GM23338 (cell line): ENCODE measurements around the gene KIF9.
A peak's percentile ranks its signal among the peaks of the same experiment; 100 is the strongest.

Experiments used
- CREB1 ChIP-seq: fragments of 250-450 bp; sonication (Bioruptor Pico); IDR thresholded peaks from 2 replicates; pipeline ENCODE4 v1.5.0; 2020; ENCODE audit warnings: low read depth, mild to moderate bottlenecking, moderate library complexity
- EZH2 ChIP-seq: fragments of 200-600 bp; sonication (generic); IDR thresholded peaks from one replicate; pipeline ENCODE4 v1.8.0; 2017; ENCODE audit warnings: antibody characterized with exemption, mild to moderate bottlenecking, low read depth; ENCODE audit not compliant: unreplicated experiment
- EZH2phosphoT487 ChIP-seq: fragments of 200-600 bp; sonication (generic); IDR thresholded peaks from one replicate; pipeline ENCODE4 v1.8.1; 2018; ENCODE audit warnings: antibody characterized with exemption; ENCODE audit not compliant: unreplicated experiment
- JUNB ChIP-seq: IDR thresholded peaks from one replicate; pipeline ENCODE4 v1.6.1; 2016; ENCODE audit warnings: antibody characterized with exemption; ENCODE audit not compliant: unreplicated experiment
- NANOG ChIP-seq: IDR thresholded peaks from 2 replicates; pipeline ENCODE4 v1.6.1; 2016; ENCODE audit warnings: antibody characterized with exemption, borderline replicate concordance
- POLR2AphosphoS5 ChIP-seq: IDR thresholded peaks from 2 replicates; pipeline ENCODE4 v1.6.1; 2016; ENCODE audit warnings: antibody characterized with exemption, low read depth
- STAT1 ChIP-seq: IDR thresholded peaks from one replicate; pipeline ENCODE4 v1.6.1; 2016; ENCODE audit warnings: antibody characterized with exemption; ENCODE audit not compliant: unreplicated experiment
- ZNF114 ChIP-seq: fragments of 250-450 bp; sonication (Bioruptor Pico); IDR thresholded peaks from 2 replicates; pipeline ENCODE4 v1.5.0; 2020; ENCODE audit warnings: mild to moderate bottlenecking, moderate library complexity
- ZNF331 ChIP-seq: fragments of 250-450 bp; sonication (Bioruptor Pico); IDR thresholded peaks from 2 replicates; pipeline ENCODE4 v1.5.0; 2020; ENCODE audit warnings: low read depth, mild to moderate bottlenecking, moderate library complexity
- TF ChIP-seq, protein P1 (sequence below), 2 experiments: fragments of 200-600 bp in 1 of 2; sonication (generic) in 1 of 2; conservative IDR thresholded peaks; 2 replicates each; pipeline versions ENCODE4 v1.5.1 to v1.6.1; 2016 to 2017; ENCODE audit warnings: antibody characterized with exemption in 2 of 2, low read depth in 2 of 2, mild to moderate bottlenecking in 2 of 2, moderate library complexity in 1 of 2
- TF ChIP-seq, protein P2 (sequence below): IDR thresholded peaks from one replicate; pipeline ENCODE4 v1.6.1; 2018; ENCODE audit warnings: antibody characterized with exemption; ENCODE audit not compliant: unreplicated experiment
- TF ChIP-seq, protein P3 (sequence below): IDR thresholded peaks from 2 replicates; pipeline ENCODE4 v1.6.1; 2016; ENCODE audit warnings: antibody characterized with exemption

DNA sequence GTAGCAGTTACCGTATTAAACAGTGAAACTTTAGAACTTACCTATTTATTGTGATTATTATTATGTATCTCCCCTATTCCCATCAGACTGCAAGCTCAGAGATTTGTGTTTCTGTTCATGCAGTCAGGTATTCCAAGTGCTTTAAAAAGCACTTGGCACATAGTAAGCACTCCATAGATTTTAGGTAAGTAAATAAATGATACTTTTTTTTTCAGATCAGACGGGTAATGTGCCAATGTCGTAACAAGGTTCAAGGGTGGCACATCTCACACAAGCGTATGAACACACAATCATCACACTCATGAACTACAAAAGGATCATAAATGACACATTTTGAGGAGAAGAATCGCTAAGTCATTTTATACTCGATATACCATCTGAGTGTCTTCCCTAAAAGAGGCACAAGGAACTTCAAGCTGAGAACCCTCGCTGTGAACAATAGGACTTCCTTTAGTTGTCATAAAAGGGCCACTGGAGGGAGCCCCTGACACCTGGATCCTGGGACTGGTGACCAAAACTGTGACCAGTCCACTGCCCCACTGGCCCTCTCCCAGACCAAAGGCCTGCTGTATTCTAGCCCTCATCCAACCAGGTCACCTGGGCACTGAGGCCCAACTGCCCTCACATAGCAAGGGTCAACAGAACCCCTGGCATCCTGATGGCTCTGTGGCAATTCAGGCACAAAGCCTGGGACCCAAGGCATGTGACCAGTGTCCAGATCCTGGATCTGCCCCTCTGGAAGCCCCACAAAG, 32.1 kb downstream of the KIF9 start:
- TF ChIP-seq, protein P1, sequence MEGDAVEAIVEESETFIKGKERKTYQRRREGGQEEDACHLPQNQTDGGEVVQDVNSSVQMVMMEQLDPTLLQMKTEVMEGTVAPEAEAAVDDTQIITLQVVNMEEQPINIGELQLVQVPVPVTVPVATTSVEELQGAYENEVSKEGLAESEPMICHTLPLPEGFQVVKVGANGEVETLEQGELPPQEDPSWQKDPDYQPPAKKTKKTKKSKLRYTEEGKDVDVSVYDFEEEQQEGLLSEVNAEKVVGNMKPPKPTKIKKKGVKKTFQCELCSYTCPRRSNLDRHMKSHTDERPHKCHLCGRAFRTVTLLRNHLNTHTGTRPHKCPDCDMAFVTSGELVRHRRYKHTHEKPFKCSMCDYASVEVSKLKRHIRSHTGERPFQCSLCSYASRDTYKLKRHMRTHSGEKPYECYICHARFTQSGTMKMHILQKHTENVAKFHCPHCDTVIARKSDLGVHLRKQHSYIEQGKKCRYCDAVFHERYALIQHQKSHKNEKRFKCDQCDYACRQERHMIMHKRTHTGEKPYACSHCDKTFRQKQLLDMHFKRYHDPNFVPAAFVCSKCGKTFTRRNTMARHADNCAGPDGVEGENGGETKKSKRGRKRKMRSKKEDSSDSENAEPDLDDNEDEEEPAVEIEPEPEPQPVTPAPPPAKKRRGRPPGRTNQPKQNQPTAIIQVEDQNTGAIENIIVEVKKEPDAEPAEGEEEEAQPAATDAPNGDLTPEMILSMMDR (conservative IDR thresholded peaks at IDR 0.05; ENCODE audit: low read depth in 2 of 2): peak; percentile 64 to 74
- TF ChIP-seq POLR2AphosphoS5: no peak
- no peak for TF ChIP-seq CREB1 (CRISPR knock-in tag)
- TF ChIP-seq EZH2: no peak
- TF ChIP-seq EZH2phosphoT487: no peak
- TF ChIP-seq, protein P2, sequence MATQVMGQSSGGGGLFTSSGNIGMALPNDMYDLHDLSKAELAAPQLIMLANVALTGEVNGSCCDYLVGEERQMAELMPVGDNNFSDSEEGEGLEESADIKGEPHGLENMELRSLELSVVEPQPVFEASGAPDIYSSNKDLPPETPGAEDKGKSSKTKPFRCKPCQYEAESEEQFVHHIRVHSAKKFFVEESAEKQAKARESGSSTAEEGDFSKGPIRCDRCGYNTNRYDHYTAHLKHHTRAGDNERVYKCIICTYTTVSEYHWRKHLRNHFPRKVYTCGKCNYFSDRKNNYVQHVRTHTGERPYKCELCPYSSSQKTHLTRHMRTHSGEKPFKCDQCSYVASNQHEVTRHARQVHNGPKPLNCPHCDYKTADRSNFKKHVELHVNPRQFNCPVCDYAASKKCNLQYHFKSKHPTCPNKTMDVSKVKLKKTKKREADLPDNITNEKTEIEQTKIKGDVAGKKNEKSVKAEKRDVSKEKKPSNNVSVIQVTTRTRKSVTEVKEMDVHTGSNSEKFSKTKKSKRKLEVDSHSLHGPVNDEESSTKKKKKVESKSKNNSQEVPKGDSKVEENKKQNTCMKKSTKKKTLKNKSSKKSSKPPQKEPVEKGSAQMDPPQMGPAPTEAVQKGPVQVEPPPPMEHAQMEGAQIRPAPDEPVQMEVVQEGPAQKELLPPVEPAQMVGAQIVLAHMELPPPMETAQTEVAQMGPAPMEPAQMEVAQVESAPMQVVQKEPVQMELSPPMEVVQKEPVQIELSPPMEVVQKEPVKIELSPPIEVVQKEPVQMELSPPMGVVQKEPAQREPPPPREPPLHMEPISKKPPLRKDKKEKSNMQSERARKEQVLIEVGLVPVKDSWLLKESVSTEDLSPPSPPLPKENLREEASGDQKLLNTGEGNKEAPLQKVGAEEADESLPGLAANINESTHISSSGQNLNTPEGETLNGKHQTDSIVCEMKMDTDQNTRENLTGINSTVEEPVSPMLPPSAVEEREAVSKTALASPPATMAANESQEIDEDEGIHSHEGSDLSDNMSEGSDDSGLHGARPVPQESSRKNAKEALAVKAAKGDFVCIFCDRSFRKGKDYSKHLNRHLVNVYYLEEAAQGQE: no peak
- TF ChIP-seq JUNB: no peak
- no peak for TF ChIP-seq ZNF331 (CRISPR knock-in tag)
- TF ChIP-seq ZNF114 (CRISPR knock-in tag): no peak
- TF ChIP-seq STAT1: no peak
- TF ChIP-seq, protein P3, sequence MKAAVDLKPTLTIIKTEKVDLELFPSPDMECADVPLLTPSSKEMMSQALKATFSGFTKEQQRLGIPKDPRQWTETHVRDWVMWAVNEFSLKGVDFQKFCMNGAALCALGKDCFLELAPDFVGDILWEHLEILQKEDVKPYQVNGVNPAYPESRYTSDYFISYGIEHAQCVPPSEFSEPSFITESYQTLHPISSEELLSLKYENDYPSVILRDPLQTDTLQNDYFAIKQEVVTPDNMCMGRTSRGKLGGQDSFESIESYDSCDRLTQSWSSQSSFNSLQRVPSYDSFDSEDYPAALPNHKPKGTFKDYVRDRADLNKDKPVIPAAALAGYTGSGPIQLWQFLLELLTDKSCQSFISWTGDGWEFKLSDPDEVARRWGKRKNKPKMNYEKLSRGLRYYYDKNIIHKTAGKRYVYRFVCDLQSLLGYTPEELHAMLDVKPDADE: no peak
- TF ChIP-seq NANOG: no peak
